ENCODE measurements around the gene PXDN. TPM values are rescaled to one million over a fixed set of nuclear protein-coding genes. Genes with fewer than 3 reads are reported as not detected.

The PXDN gene
- total and polyA plus RNA-seq, 11 donors = 5.9 to 83.7 (median 28.2) TPM

DNA sequence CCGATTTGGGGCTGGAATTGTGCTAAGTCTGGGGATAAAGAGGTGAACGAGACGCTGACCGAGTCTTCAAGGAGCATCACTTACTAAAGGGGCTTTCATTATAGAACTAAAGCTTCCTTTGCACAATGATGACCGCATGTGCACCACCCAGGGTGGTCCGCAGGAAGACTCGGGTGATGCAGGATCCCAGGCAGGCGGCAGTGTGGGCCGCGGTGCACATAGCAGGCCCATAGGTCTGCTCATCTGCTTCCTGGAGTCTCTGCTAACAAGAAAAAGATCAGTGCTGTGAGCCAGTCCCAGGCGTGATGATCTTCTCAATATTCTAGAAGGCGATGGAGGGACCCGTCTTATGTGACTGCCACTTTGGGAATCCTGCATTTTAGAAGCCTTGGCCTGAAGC is 122.8 kb downstream of the PXDN start:
- no peak for ATAC-seq
- H3K36me3 ChIP-seq = no peaks in the 10 kb centered on the region
- intact Hi-C loops (cut with DNase I) = no loop called here
- H3K4me1 ChIP-seq = peaks cover 0 to 16% (median 9%) of the 10 kb centered on the region in 12 donors
- H3K27ac ChIP-seq = no peak overlapping the region
- no peaks in the 10 kb centered on the region for H3K27me3 ChIP-seq
- H3K9me3 ChIP-seq = no peaks in the 10 kb centered on the region
- H3K4me3 ChIP-seq = no peak overlapping the region
- DNase-seq = no peak
- 95 to 96% (median 96%) methylated on average over 13 of the region's 13 CpGs for WGBS, 4 donors
- no peak for TF ChIP-seq POLR2A (IDR thresholded peaks at IDR 0.05)
- TF ChIP-seq, protein P1, sequence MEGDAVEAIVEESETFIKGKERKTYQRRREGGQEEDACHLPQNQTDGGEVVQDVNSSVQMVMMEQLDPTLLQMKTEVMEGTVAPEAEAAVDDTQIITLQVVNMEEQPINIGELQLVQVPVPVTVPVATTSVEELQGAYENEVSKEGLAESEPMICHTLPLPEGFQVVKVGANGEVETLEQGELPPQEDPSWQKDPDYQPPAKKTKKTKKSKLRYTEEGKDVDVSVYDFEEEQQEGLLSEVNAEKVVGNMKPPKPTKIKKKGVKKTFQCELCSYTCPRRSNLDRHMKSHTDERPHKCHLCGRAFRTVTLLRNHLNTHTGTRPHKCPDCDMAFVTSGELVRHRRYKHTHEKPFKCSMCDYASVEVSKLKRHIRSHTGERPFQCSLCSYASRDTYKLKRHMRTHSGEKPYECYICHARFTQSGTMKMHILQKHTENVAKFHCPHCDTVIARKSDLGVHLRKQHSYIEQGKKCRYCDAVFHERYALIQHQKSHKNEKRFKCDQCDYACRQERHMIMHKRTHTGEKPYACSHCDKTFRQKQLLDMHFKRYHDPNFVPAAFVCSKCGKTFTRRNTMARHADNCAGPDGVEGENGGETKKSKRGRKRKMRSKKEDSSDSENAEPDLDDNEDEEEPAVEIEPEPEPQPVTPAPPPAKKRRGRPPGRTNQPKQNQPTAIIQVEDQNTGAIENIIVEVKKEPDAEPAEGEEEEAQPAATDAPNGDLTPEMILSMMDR (IDR thresholded peaks at IDR 0.05) = no peak

GRCh38 chr2:1621041-1621440 is 123.3 kb downstream of the PXDN start:
- ATAC-seq (no peak), DNase-seq (no peak)
- Histone ChIP-seq H3K4me1 (peaks cover 0 to 12% (median 7%) of the 10 kb centered on the region in 12 donors), H3K36me3 (no peaks in the 10 kb centered on the region), H3K9me3 (no peaks in the 10 kb centered on the region), H3K4me3 (no peak overlapping the region), H3K27me3 (no peaks in the 10 kb centered on the region), H3K27ac (no peak overlapping the region)
- 84 to 90% (median 87%) methylated on average over 9 to 11 of the region's 11 CpGs for WGBS, 4 donors
- intact Hi-C loops (cut with DNase I) = no loop called here
- TF ChIP-seq, protein P1 (IDR thresholded peaks at IDR 0.05) = no peak
- no peak for TF ChIP-seq POLR2A (IDR thresholded peaks at IDR 0.05)

- ATAC-seq = no peak
- H3K36me3 ChIP-seq = no peaks in the 10 kb centered on the region
- TF ChIP-seq, protein P1 (IDR thresholded peaks at IDR 0.05) = no peak
- no peak for TF ChIP-seq POLR2A (IDR thresholded peaks at IDR 0.05)
- intact Hi-C loops (cut with DNase I) = no loop called here
- 90 to 93% (median 91%) methylated on average over 9 to 11 of the region's 11 CpGs for WGBS, 4 donors
- no peaks in the 10 kb centered on the region for H3K27me3 ChIP-seq
- H3K27ac ChIP-seq = no peak overlapping the region
- no peaks in the 10 kb centered on the region for H3K9me3 ChIP-seq
- no peak overlapping the region for H3K4me3 ChIP-seq
- H3K4me1 ChIP-seq = peaks cover 0 to 3% (median under 1%) of the 10 kb centered on the region in 12 donors
- DNase-seq = no peak
These were observed 124.2 kb downstream of the PXDN start for GRCh38 chr2:1620081-1620480.

DNA sequence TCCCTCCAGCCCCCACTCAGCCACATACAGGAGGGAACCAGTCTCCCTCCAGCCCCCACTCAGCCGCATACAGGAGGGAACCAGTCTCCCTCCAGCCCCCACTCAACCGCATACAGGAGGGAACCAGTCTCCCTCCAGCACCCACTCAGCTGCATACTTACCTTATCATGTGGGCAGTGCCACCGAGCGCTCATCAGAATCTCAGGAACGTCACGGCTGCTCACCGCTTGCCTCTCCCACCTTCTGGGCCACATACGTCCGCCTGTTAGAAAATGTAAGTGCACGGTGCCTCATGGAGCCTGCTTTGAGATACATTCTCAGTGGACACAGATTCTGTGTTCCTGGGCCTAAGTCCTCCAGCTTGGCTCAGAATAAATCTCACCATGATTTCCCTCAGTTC is 124.8 kb downstream of the PXDN start:
- WGBS, 4 donors = 53 to 70% (median 63%) methylated on average over 9 to 10 of the region's 10 CpGs
- ATAC-seq (no peak), DNase-seq (no peak)
- H3K4me3 ChIP-seq = no peak overlapping the region
- no peak for TF ChIP-seq POLR2A (IDR thresholded peaks at IDR 0.05)
- TF ChIP-seq, protein P1 (IDR thresholded peaks at IDR 0.05) = no peak
- no peaks in the 10 kb centered on the region for H3K9me3 ChIP-seq
- intact Hi-C loops (cut with DNase I) = no loop called here
- H3K4me1 ChIP-seq = peaks cover 0 to 4% (median 0%) of the 10 kb centered on the region in 12 donors
- no peak overlapping the region for H3K27ac ChIP-seq
- H3K36me3 ChIP-seq = no peaks in the 10 kb centered on the region
- H3K27me3 ChIP-seq = no peaks in the 10 kb centered on the region

Data from heart left ventricle (tissue), 16 donors.